Spleen (tissue), 11 donors: ENCODE measurements around the gene UFSP2. TPM values are rescaled to one million over a fixed set of nuclear protein-coding genes. Genes with fewer than 3 reads are reported as not detected.

ENCODE experiments used
- DNase-seq: peaks from one replicate; pipeline ENCODE4 v3.0.0-alpha.2; 2020
- H3K27ac ChIP-seq, 8 donors: fragments of 200-600 bp; sonication (generic) in 7 of 8; 1 replicate in 4 of 8; 2 replicates in 4 of 8; pipeline versions ENCODE4 v1.5.0 to v1.8.0; 2016 to 2021; ENCODE audit warnings: inconsistent platforms in 4 of 8, mild to moderate bottlenecking in 4 of 8, moderate library complexity in 1 of 8
- H3K27me3 ChIP-seq, 7 donors: fragments of 200-600 bp; sonication (generic) in 6 of 7; replicated peaks in 1 of 7; 1 replicate in 4 of 7; 2 replicates in 3 of 7; pipeline versions ENCODE4 v1.5.0 to v1.8.0; 2016 to 2021; ENCODE audit warnings: inconsistent platforms in 3 of 7, mild to moderate bottlenecking in 1 of 7
- H3K36me3 ChIP-seq, 6 donors: fragments of 200-600 bp; sonication (generic) in 5 of 6; 1 replicate in 4 of 6; 2 replicates in 2 of 6; pipeline versions ENCODE4 v1.5.0 to v1.8.0; 2016 to 2021; ENCODE audit warnings: inconsistent platforms in 2 of 6
- H3K4me1 ChIP-seq, 6 donors: fragments of 200-600 bp; sonication (generic) in 5 of 6; 1 replicate in 3 of 6; 2 replicates in 3 of 6; pipeline versions ENCODE4 v1.5.0 to v1.8.0; 2016 to 2021; ENCODE audit warnings: inconsistent platforms in 3 of 6
- H3K4me3 ChIP-seq, 8 donors: fragments of 200-600 bp; sonication (generic) in 7 of 8; 1 replicate in 4 of 8; 2 replicates in 4 of 8; pipeline versions ENCODE4 v1.5.0 to v1.8.0; 2016 to 2021; ENCODE audit warnings: inconsistent platforms in 4 of 8, mild to moderate bottlenecking in 4 of 8, moderate library complexity in 2 of 8
- H3K9me3 ChIP-seq, 8 donors: fragments of 200-600 bp; sonication (generic) in 7 of 8; 1 replicate in 4 of 8; 2 replicates in 4 of 8; pipeline versions ENCODE4 v1.5.0 to v1.8.0; 2016 to 2021; ENCODE audit warnings: inconsistent platforms in 4 of 8
- CTCF ChIP-seq, 11 experiments: fragments of 200-600 bp in 7 of 11; fragments of 450-650 bp in 4 of 11; sonication (generic) in 4 of 11; IDR thresholded peaks in 8 of 11; conservative IDR thresholded peaks in 3 of 11; 1 replicate in 7 of 11; 2 replicates in 4 of 11; pipeline versions ENCODE4 v1.4.0 to v1.8.0; 2016 to 2021; ENCODE audit warnings: antibody characterized with exemption in 11 of 11, inconsistent platforms in 4 of 11, mild to moderate bottlenecking in 1 of 11
- POLR2A ChIP-seq, 3 donors: fragments of 450-650 bp; IDR thresholded peaks; one replicate each; pipeline ENCODE4 v1.5.1; 2017; ENCODE audit warnings: antibody characterized with exemption in 3 of 3, mild to moderate bottlenecking in 1 of 3
- POLR2AphosphoS5 ChIP-seq, 3 donors: sonication (generic); formaldehyde crosslinking; IDR thresholded peaks; one replicate each; pipeline ENCODE4 v1.5.1; 2017; ENCODE audit warnings: antibody characterized with exemption in 3 of 3
- WGBS, 5 donors: extraction: QIAGEN DNeasy Blood & Tissue Kit in 3 of 5; methylation state at CpG; one replicate each; pipeline versions ENCODE4 v1.1.5 to v1.1.7; 2013 to 2018; 5-methylcytosine and 5-hydroxymethylcytosine counted together
- intact Hi-C: fragments of 100-400 bp; cut with DNase I; formaldehyde crosslinking; loops from one replicate; pipeline ENCODE4 v1.15.0; 2023; ENCODE audit warnings: low total_unique reads
- polyA plus RNA-seq, 3 donors: library from polyadenylated mRNA; stranded (reverse); fragments of 200-250 nt; gene quantifications; one replicate each; pipeline ENCODE4 v1.2.1, GENCODE V29; 2013
- total RNA-seq, 7 donors: library from RNA; depleted of rRNA in 3 of 7; stranded (reverse); fragments of >200 nt in 3 of 7; fragmentation: NEBNext Ultra II Directional in 4 of 7; extraction: Animal tissue kit (Norgen Biotek cat#: 25700) in 4 of 7; gene quantifications; one replicate each; pipeline versions ENCODE4 v1.1.0 to v1.2.1, GENCODE V29; 2016 to 2021
- donor health status: healthy with polysubstance abuse.
- donor health status: DM: no; HTN: no; CAD: no; lungs with moderate emphysema.
- donor health status: DM: no; HTN: no; CAD: no.
- donor health status: Bipolar disorder and iron deficiency.
- donor health status: healthy.
- donor health status: DM: no; HTN: no; CAD: no.
- donor health status: DM: yes; HTN: yes; CAD: no.

UFSP2 gene
- total and polyA plus RNA-seq, 10 donors = 11.0 to 44.1 (median 25.0) TPM

GRCh38 chr4:185383451-185383850, 42.3 kb downstream of the UFSP2 start:
- Histone ChIP-seq H3K9me3 (peaks cover 0 to 12% (median 9%) of the 10 kb centered on the region in 8 donors), H3K36me3 (no peaks in the 10 kb centered on the region), H3K27me3 (peaks cover 0 to 8% (median 0%) of the 10 kb centered on the region in 7 donors), H3K4me1 (peaks cover 0 to 14% (median 2%) of the 10 kb centered on the region in 6 donors), H3K4me3 (no peak overlapping the region), H3K27ac (no peak overlapping the region)
- intact Hi-C loops = no loop called here
- TF ChIP-seq POLR2AphosphoS5 (IDR thresholded peaks at IDR 0.05) (no peak), CTCF (IDR thresholded peaks at IDR 0.05 in 8 of 11, conservative IDR thresholded peaks at IDR 0.05 in 3 of 11) (no peak), POLR2A (IDR thresholded peaks at IDR 0.05) (no peak)
- DNase-seq = no peak
- WGBS, 5 donors = 78 to 97% (median 90%) methylated on average over 4 of the region's 4 CpGs

GRCh38 chr4:185382754-185383153, 43.0 kb downstream of the UFSP2 start:
- Histone ChIP-seq H3K36me3 (no peaks in the 10 kb centered on the region), H3K4me1 (peaks cover 0 to 14% (median 2%) of the 10 kb centered on the region in 6 donors), H3K27me3 (peaks cover 0 to 8% (median 0%) of the 10 kb centered on the region in 7 donors), H3K27ac (no peak overlapping the region), H3K4me3 (no peak overlapping the region), H3K9me3 (peaks cover 0 to 12% (median 9%) of the 10 kb centered on the region in 8 donors)
- DNase-seq = no peak
- intact Hi-C loops = no loop called here
- TF ChIP-seq CTCF (IDR thresholded peaks at IDR 0.05 in 8 of 11, conservative IDR thresholded peaks at IDR 0.05 in 3 of 11) = no peak
- no peak for TF ChIP-seq POLR2AphosphoS5 (IDR thresholded peaks at IDR 0.05)
- no peak for TF ChIP-seq POLR2A (IDR thresholded peaks at IDR 0.05)

GRCh38 chr4:185381288-185382196, 44.2 kb downstream of the UFSP2 start:
- intact Hi-C loops = no loop called here

More at GRCh38 chr4:185381288-185382196, 44.2 kb downstream of the UFSP2 start:
- no peak overlapping the region for H3K27ac ChIP-seq
- peaks cover 0 to 14% (median 2%) of the 10 kb centered on the region in 6 donors for H3K4me1 ChIP-seq
- TF ChIP-seq POLR2AphosphoS5 (IDR thresholded peaks at IDR 0.05) = no peak
- TF ChIP-seq POLR2A (IDR thresholded peaks at IDR 0.05) = no peak
- TF ChIP-seq CTCF (IDR thresholded peaks at IDR 0.05 in 8 of 11, conservative IDR thresholded peaks at IDR 0.05 in 3 of 11) = no peak
- DNase-seq = no peak
- H3K9me3 ChIP-seq = peaks cover 0 to 12% (median 9%) of the 10 kb centered on the region in 8 donors
- 58 to 65% (median 64%) methylated on average over 4 of the region's 4 CpGs for WGBS, 5 donors
- no peaks in the 10 kb centered on the region for H3K36me3 ChIP-seq
- H3K4me3 ChIP-seq = no peak overlapping the region
- peaks cover 0 to 8% (median 0%) of the 10 kb centered on the region in 7 donors for H3K27me3 ChIP-seq
